GM23338 (cell line): ENCODE results near the gene TBC1D2B.
"Not testable (repeated sequence)": the region's sequence is repeated elsewhere in the genome, so short reads cannot be mapped to it uniquely, and the experiment has no call there.

Experiments
- EZH2 ChIP-seq: fragments of 200-600 bp; sonication (generic); IDR thresholded peaks from one replicate; pipeline ENCODE4 v1.8.0; 2017; ENCODE audit warnings: antibody characterized with exemption, mild to moderate bottlenecking, low read depth; ENCODE audit not compliant: unreplicated experiment
- NANOG ChIP-seq: IDR thresholded peaks from 2 replicates; pipeline ENCODE4 v1.6.1; 2016; ENCODE audit warnings: antibody characterized with exemption, borderline replicate concordance
- TF ChIP-seq, protein P1 (sequence below), 2 experiments: fragments of 200-600 bp in 1 of 2; sonication (generic) in 1 of 2; conservative IDR thresholded peaks; 2 replicates each; pipeline versions ENCODE4 v1.5.1 to v1.6.1; 2016 to 2017; ENCODE audit warnings: antibody characterized with exemption in 2 of 2, low read depth in 2 of 2, mild to moderate bottlenecking in 2 of 2, moderate library complexity in 1 of 2
- TF ChIP-seq, protein P2 (sequence below): IDR thresholded peaks from 2 replicates; pipeline ENCODE4 v1.6.1; 2016; ENCODE audit warnings: antibody characterized with exemption

DNA sequence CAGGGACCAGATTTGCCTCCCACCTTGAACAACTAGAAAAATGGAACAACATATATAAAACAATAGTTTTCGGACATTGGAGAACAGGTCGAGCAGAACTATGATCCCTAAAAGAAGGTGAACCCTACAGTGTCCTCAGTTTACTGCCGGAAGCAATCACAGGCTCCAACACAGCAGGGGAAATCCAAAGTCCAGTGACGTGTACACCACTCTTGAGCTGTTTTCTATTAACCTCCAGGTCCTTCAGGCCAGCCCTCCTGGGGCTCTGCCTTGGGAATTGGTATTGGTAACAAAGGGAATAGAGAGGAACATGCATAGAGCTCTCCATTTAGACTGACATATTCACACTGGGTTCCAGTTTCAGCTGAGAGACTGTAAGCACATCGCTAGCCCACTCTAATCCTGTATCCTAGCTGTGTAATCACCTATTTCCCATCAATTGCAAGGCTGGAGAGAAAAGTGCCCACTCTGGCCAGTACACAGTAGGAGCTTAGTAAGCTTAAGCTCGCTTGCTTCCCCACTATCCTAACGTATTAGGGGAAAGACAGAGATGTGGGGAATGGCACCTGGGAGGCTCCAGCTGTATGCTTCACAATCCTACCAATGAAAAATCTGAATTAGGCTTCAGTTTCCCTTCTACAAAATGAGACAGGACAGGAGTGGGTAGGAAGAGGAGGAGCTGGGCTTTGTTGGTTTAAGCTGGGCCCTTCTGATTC lies 118.6 kb downstream of the TBC1D2B start:
- TF ChIP-seq, protein P1, sequence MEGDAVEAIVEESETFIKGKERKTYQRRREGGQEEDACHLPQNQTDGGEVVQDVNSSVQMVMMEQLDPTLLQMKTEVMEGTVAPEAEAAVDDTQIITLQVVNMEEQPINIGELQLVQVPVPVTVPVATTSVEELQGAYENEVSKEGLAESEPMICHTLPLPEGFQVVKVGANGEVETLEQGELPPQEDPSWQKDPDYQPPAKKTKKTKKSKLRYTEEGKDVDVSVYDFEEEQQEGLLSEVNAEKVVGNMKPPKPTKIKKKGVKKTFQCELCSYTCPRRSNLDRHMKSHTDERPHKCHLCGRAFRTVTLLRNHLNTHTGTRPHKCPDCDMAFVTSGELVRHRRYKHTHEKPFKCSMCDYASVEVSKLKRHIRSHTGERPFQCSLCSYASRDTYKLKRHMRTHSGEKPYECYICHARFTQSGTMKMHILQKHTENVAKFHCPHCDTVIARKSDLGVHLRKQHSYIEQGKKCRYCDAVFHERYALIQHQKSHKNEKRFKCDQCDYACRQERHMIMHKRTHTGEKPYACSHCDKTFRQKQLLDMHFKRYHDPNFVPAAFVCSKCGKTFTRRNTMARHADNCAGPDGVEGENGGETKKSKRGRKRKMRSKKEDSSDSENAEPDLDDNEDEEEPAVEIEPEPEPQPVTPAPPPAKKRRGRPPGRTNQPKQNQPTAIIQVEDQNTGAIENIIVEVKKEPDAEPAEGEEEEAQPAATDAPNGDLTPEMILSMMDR (conservative IDR thresholded peaks at IDR 0.05; ENCODE audit: low read depth in 2 of 2): not testable (repeated sequence)
- not testable (repeated sequence) for TF ChIP-seq NANOG, EZH2
- TF ChIP-seq, protein P2, sequence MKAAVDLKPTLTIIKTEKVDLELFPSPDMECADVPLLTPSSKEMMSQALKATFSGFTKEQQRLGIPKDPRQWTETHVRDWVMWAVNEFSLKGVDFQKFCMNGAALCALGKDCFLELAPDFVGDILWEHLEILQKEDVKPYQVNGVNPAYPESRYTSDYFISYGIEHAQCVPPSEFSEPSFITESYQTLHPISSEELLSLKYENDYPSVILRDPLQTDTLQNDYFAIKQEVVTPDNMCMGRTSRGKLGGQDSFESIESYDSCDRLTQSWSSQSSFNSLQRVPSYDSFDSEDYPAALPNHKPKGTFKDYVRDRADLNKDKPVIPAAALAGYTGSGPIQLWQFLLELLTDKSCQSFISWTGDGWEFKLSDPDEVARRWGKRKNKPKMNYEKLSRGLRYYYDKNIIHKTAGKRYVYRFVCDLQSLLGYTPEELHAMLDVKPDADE: not testable (repeated sequence)
